Common myeloid progenitor, CD34-positive (primary cell): ENCODE data around the gene NDUFS1.
A peak's percentile ranks its signal among the peaks of the same experiment; 100 is the strongest.
"Not testable (repeated sequence)": the region's sequence is repeated elsewhere in the genome, so short reads cannot be mapped to it uniquely, and the experiment has no call there.

Source experiments
- CTCF ChIA-PET: fragments of 350-600 bp; sonication (Branson Sonifier 250); formaldehyde crosslinking; loops from one replicate; lab custom pipeline; 2021; ENCODE audit warnings: antibody characterized with exemption; lab: Charles Lee
- POLR2A ChIA-PET: fragments of 350-600 bp; sonication (Branson Sonifier 250); formaldehyde crosslinking; loops from one replicate; lab custom pipeline; 2021; ENCODE audit warnings: antibody characterized with exemption; lab: Charles Lee
- DNase-seq, 3 donors: peaks; one replicate each; pipeline versions ENCODE4 v3.0.0 to v3.0.0-alpha.2; 2013
- H3K27ac ChIP-seq, 2 experiments: 1 replicate in 1 of 2; 2 replicates in 1 of 2; pipeline ENCODE4 v1.7.0; 2013; ENCODE audit warnings: inconsistent platforms in 2 of 2, low read length in 2 of 2, mild to moderate bottlenecking in 2 of 2, low read depth in 1 of 2, moderate library complexity in 1 of 2; ENCODE audit not compliant: severe bottlenecking in 2 of 2, insufficient read depth in 1 of 2, poor library complexity in 1 of 2
- H3K27me3 ChIP-seq, 5 experiments: replicated peaks in 2 of 5; 1 replicate in 3 of 5; 2 replicates in 2 of 5; pipeline versions ENCODE4 v1.6.1 to v1.7.0; 2013; ENCODE audit warnings: low read length in 4 of 5, mild to moderate bottlenecking in 2 of 5, moderate library complexity in 2 of 5, inconsistent platforms in 1 of 5; ENCODE audit not compliant: insufficient read depth in 5 of 5, control insufficient read depth in 4 of 5
- H3K36me3 ChIP-seq, 4 experiments: 1 replicate in 2 of 4; 2 replicates in 2 of 4; pipeline versions ENCODE4 v1.6.1 to v1.7.0; 2013; ENCODE audit warnings: low read length in 3 of 4, control low read depth in 1 of 4, mild to moderate bottlenecking in 1 of 4; ENCODE audit not compliant: control insufficient read depth in 4 of 4, insufficient read depth in 4 of 4
- H3K4me1 ChIP-seq, 4 experiments: 1 replicate in 3 of 4; 2 replicates in 1 of 4; pipeline versions ENCODE4 v1.6.1 to v1.7.1; 2013; ENCODE audit warnings: low read length in 3 of 4, mild to moderate bottlenecking in 3 of 4, control low read depth in 1 of 4, inconsistent platforms in 1 of 4, moderate library complexity in 1 of 4; ENCODE audit not compliant: control insufficient read depth in 4 of 4, insufficient read depth in 4 of 4; ENCODE audit errors: control extremely low read depth in 1 of 4
- H3K4me3 ChIP-seq, 7 experiments: 1 replicate in 4 of 7; 2 replicates in 3 of 7; pipeline versions ENCODE4 v1.5.1 to v1.7.0; 2013; ENCODE audit warnings: mild to moderate bottlenecking in 7 of 7, low read length in 6 of 7, moderate library complexity in 6 of 7, inconsistent platforms in 2 of 7, low read depth in 2 of 7, control low read depth in 1 of 7; ENCODE audit not compliant: insufficient read depth in 4 of 7, control insufficient read depth in 1 of 7; ENCODE audit errors: extremely low read depth in 1 of 7
- H3K9me3 ChIP-seq, 5 experiments: 1 replicate in 4 of 5; 2 replicates in 1 of 5; pipeline versions ENCODE4 v1.6.1 to v1.7.1; 2013; ENCODE audit warnings: low read length in 4 of 5, mild to moderate bottlenecking in 2 of 5, inconsistent platforms in 1 of 5, low read depth in 1 of 5, moderate library complexity in 1 of 5; ENCODE audit not compliant: control insufficient read depth in 4 of 5, insufficient read depth in 2 of 5; ENCODE audit errors: control extremely low read depth in 1 of 5
- WGBS: methylation state at CpG from one replicate; pipeline ENCODE4 v1.1.5; 2013; ENCODE audit not compliant: insufficient coverage; 5-methylcytosine and 5-hydroxymethylcytosine counted together

Gene NDUFS1

GRCh38 chr2:206181526-206181925 lies 22.3 kb upstream of the NDUFS1 start:
- H3K4me3 ChIP-seq, H3K27me3 ChIP-seq, DNase-seq, CTCF ChIA-PET, H3K4me1 ChIP-seq, H3K27ac ChIP-seq, H3K9me3 ChIP-seq, POLR2A ChIA-PET, H3K36me3 ChIP-seq: not testable (repeated sequence)
- 100% methylated on average over 3 of the region's 6 CpGs for WGBS

- ChIA-PET POLR2A (no interaction called here), CTCF (no interaction called here)
- Histone ChIP-seq H3K4me1 (no peaks in the 10 kb centered on the region), H3K4me3 (no peak overlapping the region), H3K36me3 (no peaks in the 10 kb centered on the region), H3K9me3 (no peaks in the 10 kb centered on the region), H3K27me3 (peaks cover 0 to 10% (median 3%) of the 10 kb centered on the region in 5 experiments), H3K27ac (no peak overlapping the region)
- WGBS: 54% methylated on average over 3 of the region's 3 CpGs
- DNase-seq: no peak
Observed at GRCh38 chr2:206176901-206177300, 17.7 kb upstream of the NDUFS1 start.

GRCh38 chr2:206176121-206176520 lies 16.9 kb upstream of the NDUFS1 start:
- DNase-seq: no peak
- 90% methylated on average over 2 of the region's 2 CpGs for WGBS
- ChIA-PET POLR2A (no interaction called here), CTCF (interaction anchor here (0.8 kb wide), 1 partner anchor 10 kb away, joined by 3 read pairs; no protein-coding TSS in a partner anchor)
- H3K27me3 ChIP-seq: peaks cover 0 to 10% (median 3%) of the 10 kb centered on the region in 5 experiments
- H3K4me3 ChIP-seq: no peak overlapping the region
- no peak overlapping the region for H3K27ac ChIP-seq
- H3K4me1 ChIP-seq: no peaks in the 10 kb centered on the region
- no peaks in the 10 kb centered on the region for H3K36me3 ChIP-seq
- no peaks in the 10 kb centered on the region for H3K9me3 ChIP-seq

GRCh38 chr2:206173147-206173546 lies 13.9 kb upstream of the NDUFS1 start:
- 100% methylated on average over 4 of the region's 4 CpGs for WGBS
- CTCF ChIA-PET: no interaction called here

GRCh38 chr2:206171624-206172397 lies 12.6 kb upstream of the NDUFS1 start:
- H3K4me1 ChIP-seq, H3K27ac ChIP-seq, H3K9me3 ChIP-seq, H3K27me3 ChIP-seq, POLR2A ChIA-PET, DNase-seq, H3K4me3 ChIP-seq, H3K36me3 ChIP-seq, CTCF ChIA-PET: not testable (repeated sequence)
- 97% methylated on average over 5 of the region's 52 CpGs for WGBS

More at GRCh38 chr2:206173147-206173546, 13.9 kb upstream of the NDUFS1 start:
- Histone ChIP-seq H3K27me3 (peaks cover 0 to 9% (median 3%) of the 10 kb centered on the region in 5 experiments), H3K27ac (no peak overlapping the region), H3K9me3 (no peaks in the 10 kb centered on the region), H3K4me3 (no peak overlapping the region), H3K4me1 (no peaks in the 10 kb centered on the region), H3K36me3 (peaks cover 0 to 4% (median 0%) of the 10 kb centered on the region in 4 experiments)
- POLR2A ChIA-PET: no interaction called here
- DNase-seq: no peak

- CTCF ChIA-PET: interaction anchor here (1.9 kb wide), 1 partner anchor 91 kb away, joined by 7 read pairs; no protein-coding TSS in a partner anchor
- POLR2A ChIA-PET, H3K4me1 ChIP-seq, DNase-seq, H3K9me3 ChIP-seq, H3K27me3 ChIP-seq, H3K27ac ChIP-seq, H3K4me3 ChIP-seq: not testable (repeated sequence)
- 100% methylated on average over 3 of the region's 4 CpGs for WGBS
- peaks cover under 1 to 14% (median 5%) of the 10 kb centered on the region in 4 experiments for H3K36me3 ChIP-seq
Observed at GRCh38 chr2:206168230-206168629, 9.0 kb upstream of the NDUFS1 start.

- POLR2A ChIA-PET: no interaction called here
- peak; percentile 36 to 56 (median 37) for DNase-seq
- peaks cover 0 to 2% (median 0%) of the 10 kb centered on the region in 5 experiments for H3K9me3 ChIP-seq
- peaks cover 8 to 24% (median 11%) of the 10 kb centered on the region in 4 experiments for H3K4me1 ChIP-seq
- WGBS: 100% methylated on average over 1 of the region's 2 CpGs
- peaks cover 4 to 34% (median 30%) of the 10 kb centered on the region in 4 experiments for H3K36me3 ChIP-seq
- CTCF ChIA-PET: interaction anchor here (0.9 to 1.8 kb wide), 3 partner anchors 10 to 95 kb away, joined by 3 to 4 read pairs (median 4); no protein-coding TSS in a partner anchor
- no peaks in the 10 kb centered on the region for H3K27me3 ChIP-seq
- H3K4me3 ChIP-seq: no peak overlapping the region
- no peak overlapping the region for H3K27ac ChIP-seq
Observed at GRCh38 chr2:206164261-206164862, 5.1 kb upstream of the NDUFS1 start.
